ENCODE measurements around the gene GALNT18.

Gene GALNT18

GRCh38 chr11:11446564-11446963 lies 175.2 kb downstream of the GALNT18 start:
- no peak overlapping the region for H3K4me3 ChIP-seq (ENCODE audit: low read depth, low read length)
- H3K36me3 ChIP-seq = no peaks in the 10 kb centered on the region
- H3K27me3 ChIP-seq = no peaks in the 10 kb centered on the region
- TF ChIP-seq, protein P1, sequence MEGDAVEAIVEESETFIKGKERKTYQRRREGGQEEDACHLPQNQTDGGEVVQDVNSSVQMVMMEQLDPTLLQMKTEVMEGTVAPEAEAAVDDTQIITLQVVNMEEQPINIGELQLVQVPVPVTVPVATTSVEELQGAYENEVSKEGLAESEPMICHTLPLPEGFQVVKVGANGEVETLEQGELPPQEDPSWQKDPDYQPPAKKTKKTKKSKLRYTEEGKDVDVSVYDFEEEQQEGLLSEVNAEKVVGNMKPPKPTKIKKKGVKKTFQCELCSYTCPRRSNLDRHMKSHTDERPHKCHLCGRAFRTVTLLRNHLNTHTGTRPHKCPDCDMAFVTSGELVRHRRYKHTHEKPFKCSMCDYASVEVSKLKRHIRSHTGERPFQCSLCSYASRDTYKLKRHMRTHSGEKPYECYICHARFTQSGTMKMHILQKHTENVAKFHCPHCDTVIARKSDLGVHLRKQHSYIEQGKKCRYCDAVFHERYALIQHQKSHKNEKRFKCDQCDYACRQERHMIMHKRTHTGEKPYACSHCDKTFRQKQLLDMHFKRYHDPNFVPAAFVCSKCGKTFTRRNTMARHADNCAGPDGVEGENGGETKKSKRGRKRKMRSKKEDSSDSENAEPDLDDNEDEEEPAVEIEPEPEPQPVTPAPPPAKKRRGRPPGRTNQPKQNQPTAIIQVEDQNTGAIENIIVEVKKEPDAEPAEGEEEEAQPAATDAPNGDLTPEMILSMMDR (IDR thresholded peaks at IDR 0.05; ENCODE audit: low read depth, low read length) = no peak
- DNase-seq = no peak
- no peaks in the 10 kb centered on the region for H3K4me1 ChIP-seq
- no peaks in the 10 kb centered on the region for H3K9me3 ChIP-seq

DNA sequence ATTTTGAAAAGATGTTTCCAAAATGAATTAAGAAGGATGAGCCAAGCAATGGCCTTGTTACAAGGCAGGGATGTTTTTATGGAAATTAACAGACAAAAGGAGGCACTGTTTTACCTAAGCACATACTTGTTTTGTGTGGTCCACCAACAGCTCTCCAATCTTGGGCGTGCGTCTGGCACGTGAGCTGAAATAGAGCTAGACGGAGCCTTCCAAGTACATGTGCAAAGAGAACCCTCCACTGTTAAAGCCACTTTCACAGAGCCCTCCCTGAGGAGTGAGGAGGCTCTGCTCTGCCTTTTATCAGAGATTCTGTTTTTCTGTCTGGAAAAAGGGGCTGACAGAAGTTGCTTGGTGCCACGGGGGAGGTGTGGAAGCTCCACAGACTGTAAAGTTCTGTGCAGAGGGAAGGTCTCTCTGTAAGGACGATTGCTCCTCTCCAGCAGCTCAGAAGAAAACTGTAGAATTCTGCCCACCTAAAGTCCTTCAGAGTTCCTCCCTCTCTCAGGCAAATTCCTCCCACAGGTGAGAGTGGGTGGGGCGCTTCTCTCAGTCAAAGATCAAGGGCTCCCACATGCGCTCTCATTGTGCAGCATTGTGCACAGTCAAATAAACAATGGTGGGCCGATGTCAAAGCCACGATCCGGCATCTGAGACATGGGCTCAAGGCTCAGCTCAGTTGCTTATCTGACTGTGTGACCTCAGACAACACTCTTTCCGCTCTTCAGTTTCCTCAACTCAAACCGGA lies 176.2 kb downstream of the GALNT18 start:
- Histone ChIP-seq H3K27me3 (no peaks in the 10 kb centered on the region), H3K36me3 (no peaks in the 10 kb centered on the region), H3K4me1 (no peaks in the 10 kb centered on the region), H3K4me3 (ENCODE audit: low read depth, low read length) (no peak overlapping the region), H3K9me3 (no peaks in the 10 kb centered on the region)
- TF ChIP-seq, protein P1 (IDR thresholded peaks at IDR 0.05; ENCODE audit: low read depth, low read length) = no peak
- DNase-seq = no peak

- no peak overlapping the region for H3K4me3 ChIP-seq (ENCODE audit: low read depth, low read length)
- H3K9me3 ChIP-seq = no peaks in the 10 kb centered on the region
- TF ChIP-seq, protein P1 (IDR thresholded peaks at IDR 0.05; ENCODE audit: low read depth, low read length) = no peak
- no peaks in the 10 kb centered on the region for H3K27me3 ChIP-seq
- H3K36me3 ChIP-seq = no peaks in the 10 kb centered on the region
- DNase-seq = no peak
- H3K4me1 ChIP-seq = no peaks in the 10 kb centered on the region
These were observed 177.0 kb downstream of the GALNT18 start for GRCh38 chr11:11444804-11445131.

DNA sequence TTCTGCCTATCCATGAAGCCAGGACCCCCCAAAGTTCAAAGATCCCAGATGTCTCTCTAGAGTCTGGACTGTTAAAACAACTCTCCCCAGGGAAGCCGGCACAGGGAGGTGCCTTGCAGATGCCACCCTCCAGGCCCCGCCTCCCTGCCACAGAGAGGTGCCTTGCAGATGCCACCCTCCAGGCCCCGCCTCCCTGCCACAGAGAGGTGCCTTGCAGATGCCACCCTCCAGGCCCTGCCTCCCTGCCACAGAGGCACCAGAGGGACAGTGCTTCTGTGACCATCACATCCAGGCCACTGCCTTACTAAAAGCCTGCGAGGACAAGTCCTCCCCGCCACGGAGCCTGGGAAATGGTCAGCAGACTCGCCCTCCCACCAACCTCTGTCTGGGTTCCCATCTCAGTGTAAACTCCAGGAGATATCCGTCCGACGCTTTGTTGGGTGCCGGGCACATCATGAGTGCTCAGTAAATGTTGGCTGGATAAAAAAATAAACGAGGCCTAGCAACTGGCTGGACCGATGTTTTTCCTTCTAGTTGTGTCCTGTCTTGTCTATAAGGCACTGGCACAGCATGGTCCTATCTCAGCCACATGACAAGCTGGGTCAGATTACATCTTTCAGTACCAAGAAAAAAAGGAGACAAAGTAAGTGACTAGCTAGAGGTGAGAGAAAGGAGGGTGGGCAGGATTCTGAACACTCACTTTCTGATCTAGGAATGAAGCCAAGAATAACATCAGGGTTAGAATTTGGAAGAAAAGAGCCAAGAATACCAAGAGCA lies 177.6 kb downstream of the GALNT18 start:
- H3K9me3 ChIP-seq = no peaks in the 10 kb centered on the region
- no peak for DNase-seq
- no peaks in the 10 kb centered on the region for H3K36me3 ChIP-seq
- H3K27me3 ChIP-seq = no peaks in the 10 kb centered on the region
- TF ChIP-seq, protein P1 (IDR thresholded peaks at IDR 0.05; ENCODE audit: low read depth, low read length) = no peak
- no peaks in the 10 kb centered on the region for H3K4me1 ChIP-seq
- no peak overlapping the region for H3K4me3 ChIP-seq (ENCODE audit: low read depth, low read length)

GRCh38 chr11:11442791-11443190 lies 179.0 kb downstream of the GALNT18 start:
- no peak for DNase-seq
- H3K4me1 ChIP-seq = no peaks in the 10 kb centered on the region
- TF ChIP-seq, protein P1 (IDR thresholded peaks at IDR 0.05; ENCODE audit: low read depth, low read length) = no peak
- no peak overlapping the region for H3K4me3 ChIP-seq (ENCODE audit: low read depth, low read length)
- no peaks in the 10 kb centered on the region for H3K36me3 ChIP-seq
- no peaks in the 10 kb centered on the region for H3K9me3 ChIP-seq
- no peaks in the 10 kb centered on the region for H3K27me3 ChIP-seq

DNA sequence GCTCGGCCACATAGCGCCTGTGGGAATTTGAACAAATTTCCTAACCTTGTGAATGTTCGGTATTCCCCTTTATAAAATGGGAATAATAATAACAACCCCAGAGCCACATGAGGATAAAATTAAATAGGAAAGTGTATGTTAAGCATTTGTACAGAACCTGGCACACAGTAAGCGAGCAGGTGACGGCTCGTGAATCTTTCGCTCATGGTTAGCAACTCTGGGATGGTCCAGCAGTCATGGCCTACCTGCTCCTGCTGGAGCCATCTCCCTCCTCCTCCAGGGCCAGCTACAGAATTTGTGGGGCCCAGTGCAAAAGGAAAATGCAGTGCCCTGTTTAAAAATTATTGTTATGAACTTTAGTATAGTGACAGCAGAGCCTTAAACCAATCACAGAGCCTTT lies 180.3 kb downstream of the GALNT18 start:
- no peaks in the 10 kb centered on the region for H3K9me3 ChIP-seq
- no peak for DNase-seq
- H3K4me1 ChIP-seq = no peaks in the 10 kb centered on the region
- H3K4me3 ChIP-seq (ENCODE audit: low read depth, low read length) = no peak overlapping the region
- TF ChIP-seq, protein P1 (IDR thresholded peaks at IDR 0.05; ENCODE audit: low read depth, low read length) = no peak
- no peaks in the 10 kb centered on the region for H3K36me3 ChIP-seq
- H3K27me3 ChIP-seq = no peaks in the 10 kb centered on the region
